HepG2 (cell line): ENCODE data around the gene DDR2. TPM values are rescaled to one million over a fixed set of nuclear protein-coding genes. Genes with fewer than 3 reads are reported as not detected.

Experiments
- ATAC-seq: fragments of 200-7000 bp; cut with Tn5 transposase; 3 replicates; pipeline ENCODE4 v1.9.1; 2020; ENCODE audit warnings: mild to moderate bottlenecking, moderate library complexity
- BruUV-seq: library from RNA; stranded (reverse); fragments of 400-500 nt; replicated peaks from 2 replicates; lab custom pipeline; 2021; lab: Mats Ljungman, UMichigan
- CTCF ChIA-PET: fragments of 300-600 bp; formaldehyde crosslinking; extraction: SDS; loops from one replicate; lab custom pipeline; 2021; ENCODE audit warnings: low total read pairs, inconsistent platforms, low intra/inter-chr PET ratio; lab: Yijun Ruan, JAX
- POLR2A ChIA-PET: fragments of 350-600 bp; sonication (Branson Sonifier 250); formaldehyde crosslinking; loops from one replicate; lab custom pipeline; 2020; ENCODE audit warnings: antibody characterized with exemption, inconsistent platforms; lab: Yijun Ruan, JAX
- DNase-seq: peaks from one replicate; pipeline ENCODE4 v3.0.0-alpha.2; 2015; ENCODE audit warnings: low spot score
- FAIRE-seq: peaks from 3 replicates; lab custom pipeline; 2011; peaks lifted over from hg19 to GRCh38; lab: Jason Lieb, UNC
- H2AFZ ChIP-seq: one replicate; pipeline ENCODE4 v1.6.1; 2011; ENCODE audit warnings: low read length, inconsistent platforms
- H3K27ac ChIP-seq: fragments of 300-600 bp; 3 replicates; pipeline ENCODE4 v1.8.0; 2011; ENCODE audit warnings: mixed run types, mild to moderate bottlenecking, mixed read lengths, low read length, inconsistent platforms; ENCODE audit not compliant: insufficient read depth; ENCODE audit errors: extremely low read length
- H3K27me3 ChIP-seq, 2 experiments: fragments of 200-600 bp in 1 of 2; 2 replicates in 1 of 2; 3 replicates in 1 of 2; pipeline versions ENCODE4 v1.6.0 to v1.8.0; 2011; ENCODE audit warnings: low read length in 2 of 2, mild to moderate bottlenecking in 2 of 2, moderate library complexity in 2 of 2, inconsistent platforms in 1 of 2; ENCODE audit not compliant: insufficient read depth in 2 of 2, control insufficient read depth in 1 of 2
- H3K36me3 ChIP-seq, 2 experiments: fragments of 200-600 bp in 1 of 2; replicated peaks in 1 of 2; 2 replicates in 1 of 2; 3 replicates in 1 of 2; pipeline versions ENCODE4 v1.5.1 to v1.8.0; 2011; ENCODE audit warnings: low read length in 2 of 2, inconsistent platforms in 1 of 2; ENCODE audit not compliant: insufficient read depth in 2 of 2, control insufficient read depth in 1 of 2
- H3K4me1 ChIP-seq: 2 replicates; pipeline ENCODE4 v1.5.1; 2012; ENCODE audit warnings: low read length, inconsistent platforms; ENCODE audit not compliant: insufficient read depth
- H3K4me2 ChIP-seq: 2 replicates; pipeline ENCODE4 v1.6.0; 2011; ENCODE audit warnings: low read depth, low read length, inconsistent platforms
- H3K4me3 ChIP-seq, 3 experiments: fragments of 200-600 bp in 1 of 3; sonication (generic), shearing (Covaris generic) in 1 of 3; replicated peaks in 1 of 3; 2 replicates each; pipeline ENCODE4 v1.5.1; 2011 to 2016; ENCODE audit warnings: low read length in 3 of 3, inconsistent platforms in 2 of 3, low read depth in 2 of 3, mild to moderate bottlenecking in 2 of 3, control low read depth in 1 of 3, mixed read lengths in 1 of 3; ENCODE audit not compliant: insufficient read depth in 1 of 3
- H3K79me2 ChIP-seq: one replicate; pipeline ENCODE4 v1.6.1; 2011; ENCODE audit warnings: low read length, inconsistent platforms; ENCODE audit not compliant: insufficient read depth
- H3K9ac ChIP-seq: 2 replicates; pipeline ENCODE4 v1.6.0; 2011; ENCODE audit warnings: mild to moderate bottlenecking, low read depth, low read length, inconsistent platforms; ENCODE audit not compliant: insufficient read depth
- H3K9me3 ChIP-seq: 2 replicates; pipeline ENCODE4 v1.5.1; 2012; ENCODE audit warnings: mild to moderate bottlenecking, low read length
- H4K20me1 ChIP-seq: 2 replicates; pipeline ENCODE4 v1.6.0; 2011; ENCODE audit warnings: inconsistent platforms, mild to moderate bottlenecking, low read length, moderate library complexity; ENCODE audit not compliant: insufficient read depth
- ARNTL ChIP-seq: sonication (generic); formaldehyde crosslinking; IDR thresholded peaks from 2 replicates; pipeline ENCODE4 v1.4.0; 2020; ENCODE audit warnings: mild to moderate bottlenecking, missing genetic modification reagents
- BCLAF1 ChIP-seq: fragments of 450-650 bp; IDR thresholded peaks from 2 replicates; pipeline ENCODE4 v1.6.1; 2017; ENCODE audit warnings: mild to moderate bottlenecking
- DRAP1 ChIP-seq: IDR thresholded peaks from 2 replicates; pipeline ENCODE4 v1.6.1; 2016; ENCODE audit warnings: missing genetic modification reagents, missing compliant biosample characterization
- MXD1 ChIP-seq: sonication (generic); formaldehyde crosslinking; IDR thresholded peaks from 2 replicates; pipeline ENCODE4 v1.4.0; 2020; ENCODE audit warnings: mild to moderate bottlenecking, missing genetic modification reagents
- NFYB ChIP-seq: sonication (generic); formaldehyde crosslinking; IDR thresholded peaks from 2 replicates; pipeline ENCODE4 v1.4.0; 2020; ENCODE audit warnings: missing genetic modification reagents
- PRDM10 ChIP-seq: sonication (generic); formaldehyde crosslinking; IDR thresholded peaks from 2 replicates; pipeline ENCODE4 v1.4.0; 2020; ENCODE audit warnings: low read depth, missing genetic modification reagents
- ZBTB39 ChIP-seq: sonication (generic); formaldehyde crosslinking; IDR thresholded peaks from 2 replicates; pipeline ENCODE4 v1.5.0; 2020; ENCODE audit warnings: missing genetic modification reagents
- ZFP91 ChIP-seq: sonication (generic); formaldehyde crosslinking; IDR thresholded peaks from 2 replicates; pipeline ENCODE4 v1.9.0; 2022; ENCODE audit warnings: missing genetic modification reagents, mild to moderate bottlenecking, borderline replicate concordance
- ZNF292 ChIP-seq: sonication (generic); formaldehyde crosslinking; IDR thresholded peaks from 2 replicates; pipeline ENCODE4 v1.8.1; 2022; ENCODE audit warnings: mild to moderate bottlenecking, low read depth, missing genetic modification reagents, borderline replicate concordance
- ZNF691 ChIP-seq: sonication (generic); formaldehyde crosslinking; IDR thresholded peaks from 2 replicates; pipeline ENCODE4 v1.4.0; 2020; ENCODE audit warnings: missing genetic modification reagents, low read depth, mild to moderate bottlenecking, borderline replicate concordance
- WGBS: methylation state at CpG from one replicate; pipeline ENCODE4 v1.1.6; 2017; ENCODE audit warnings: low lambda C conversion rate; 5-methylcytosine and 5-hydroxymethylcytosine counted together
- in situ Hi-C: cut with HindIII; loops from 2 replicates; pipeline ENCODE4 v1.10.0; 2017; ENCODE audit warnings: low pct_unique_long_range_greater_than_20kb; ENCODE audit not compliant: extremely low pct_ligation_motif_present
- intact Hi-C: fragments of 100-400 bp; cut with micrococcal nuclease; formaldehyde crosslinking; loops from one replicate; pipeline ENCODE4 v1.10.0; 2022; ENCODE audit not compliant: unreplicated experiment
- polyA plus RNA-seq, 8 experiments: library from polyadenylated mRNA; depleted of rRNA in 3 of 8; stranded (reverse) in 7 of 8; unstranded in 1 of 8; fragments of >200 nt; fragmentation: Illumina TruSeq in 4 of 8; extraction: Trizol in 4 of 8; gene quantifications; 2 replicates each; pipeline versions ENCODE4 v1.2.1 to v1.2.3, GENCODE V29; 2011 to 2016; ENCODE audit warnings: low read depth in 4 of 8, missing spikeins in 1 of 8, mixed read lengths in 1 of 8; ENCODE audit not compliant: insufficient read depth in 1 of 8
- total RNA-seq, 5 experiments: library from RNA; depleted of rRNA; stranded (reverse); fragments of >200 nt; fragmentation: Illumina TruSeq; extraction: Trizol; gene quantifications; 2 replicates each; pipeline ENCODE4 v1.2.3, GENCODE V29; 2016; ENCODE audit warnings: low read depth in 1 of 5

Gene DDR2
- total and polyA plus RNA-seq, 2 of the 13 experiments (the other 11 are each of a cell fraction or from before 2014, with no cell fraction given), result 0.36 to 0.38 TPM

GRCh38 chr1:162736633-162737067 is 104.4 kb downstream of the DDR2 start:
- H2AFZ ChIP-seq, result no peak overlapping the region
- no peak overlapping the region for H3K9ac ChIP-seq
- in situ Hi-C loops, result no loop called here
- no peak overlapping the region for H3K4me3 ChIP-seq
- no peaks in the 10 kb centered on the region for H3K79me2 ChIP-seq
- H3K4me1 ChIP-seq, result peaks cover 28% of the 10 kb centered on the region
- no peak overlapping the region for H3K27ac ChIP-seq
- no peak for ATAC-seq
- no peaks in the 10 kb centered on the region for H3K36me3 ChIP-seq
- H3K27me3 ChIP-seq, result no peaks in the 10 kb centered on the region
- H3K4me2 ChIP-seq, result no peak overlapping the region
- POLR2A ChIA-PET, result no interaction called here
- H3K9me3 ChIP-seq, result no peaks in the 10 kb centered on the region
- no peak for FAIRE-seq
- intact Hi-C loops, result no loop called here
- no peak for DNase-seq
- CTCF ChIA-PET, result no interaction called here
- H4K20me1 ChIP-seq, result no peaks in the 10 kb centered on the region
- 93% methylated on average over 3 of the region's 3 CpGs for WGBS
- no TSS peak for BruUV-seq
- TF ChIP-seq ZFP91 (CRISPR knock-in tag) (no peak), ARNTL (CRISPR knock-in tag) (no peak), BCLAF1 (no peak), ZBTB39 (CRISPR knock-in tag) (no peak), ZNF292 (CRISPR knock-in tag) (no peak), MXD1 (CRISPR knock-in tag) (no peak), NFYB (CRISPR knock-in tag) (no peak), DRAP1 (CRISPR knock-in tag) (no peak), ZNF691 (no peak), PRDM10 (CRISPR knock-in tag) (no peak)
